ENCODE results near the gene MMD2. TPM values are rescaled to one million over a fixed set of nuclear protein-coding genes. Genes with fewer than 3 reads are reported as not detected.

Gene MMD2
- total RNA-seq, 2 experiments from 2014 or later: not detected

GRCh38 chr7:4883372-4884144, 75.4 kb downstream of the MMD2 start, which contains the start of gene RADIL:
RADIL (minus strand) TSS chr7:4883716; CDS start chr7:4878139, 5,577 bp downstream.
- CTCF ChIA-PET: interaction anchor here (0.6 to 3.7 kb wide), 31 partner anchors 12 to 202 kb away, joined by 3 to 43 read pairs (median 4); partner anchors contain the start of gene RBAK
- H3K36me3 Mint-ChIP-seq (ENCODE audit: low read depth): no peaks in the 10 kb centered on the region
- H3K4me3 Mint-ChIP-seq: peak within 1 kb of the TSS; percentile 62
- intact Hi-C loops (cut with micrococcal nuclease): loop anchor here (10.0 kb wide), 2 partner anchors 89 to 269 kb away; no protein-coding TSS in a partner anchor
- peak; percentile 76 for TF ChIP-seq CTCF (IDR thresholded peaks at IDR 0.05)
- H3K4me1 Mint-ChIP-seq (ENCODE audit: low read depth): peaks cover 7% of the 10 kb centered on the region
- DNase-seq (peak; percentile 97), ATAC-seq (peak; percentile 100)
- no peak within 1 kb of the TSS for H3K27ac Mint-ChIP-seq
- peaks cover 17% of the 10 kb centered on the region for H3K27me3 Mint-ChIP-seq
- POLR2A ChIA-PET: interaction anchor here (0.6 to 1.6 kb wide), 3 partner anchors 87 to 358 kb away, joined by 4 to 5 read pairs (median 4); partner anchors contain the start of gene AP5Z1
- H3K9me3 Mint-ChIP-seq: no peaks in the 10 kb centered on the region

- H3K9me3 Mint-ChIP-seq: no peaks in the 10 kb centered on the region
- no peak for TF ChIP-seq CTCF (IDR thresholded peaks at IDR 0.05)
- POLR2A ChIA-PET: interaction anchor here (1.2 to 1.6 kb wide), 2 partner anchors 87 to 108 kb away, joined by 4 to 5 read pairs; partner anchors contain the start of gene AP5Z1
- H3K4me1 Mint-ChIP-seq (ENCODE audit: low read depth): peaks cover 7% of the 10 kb centered on the region
- ATAC-seq (no peak), DNase-seq (no peak)
- H3K4me3 Mint-ChIP-seq: peak overlapping the region; percentile 62
- peaks cover 17% of the 10 kb centered on the region for H3K27me3 Mint-ChIP-seq
- CTCF ChIA-PET: interaction anchor here (0.6 to 3.7 kb wide), 32 partner anchors 13 to 290 kb away, joined by 3 to 43 read pairs (median 4); partner anchors contain the start of gene RBAK
- H3K36me3 Mint-ChIP-seq (ENCODE audit: low read depth): no peaks in the 10 kb centered on the region
- intact Hi-C loops (cut with micrococcal nuclease): loop anchor here (10.0 kb wide), 2 partner anchors 88 to 268 kb away; no protein-coding TSS in a partner anchor
- H3K27ac Mint-ChIP-seq: no peak overlapping the region
Measured at GRCh38 chr7:4883033-4883371, 76.0 kb downstream of the MMD2 start.

- Mint-ChIP-seq H3K4me3 (peak overlapping the region; percentile 62), H3K36me3 (ENCODE audit: low read depth) (no peaks in the 10 kb centered on the region), H3K4me1 (ENCODE audit: low read depth) (peaks cover 7% of the 10 kb centered on the region), H3K27me3 (peaks cover 18% of the 10 kb centered on the region), H3K27ac (no peak overlapping the region), H3K9me3 (no peaks in the 10 kb centered on the region)
- ATAC-seq: no peak
- intact Hi-C loops (cut with micrococcal nuclease): loop anchor here (10.0 kb wide), 2 partner anchors 88 to 268 kb away; no protein-coding TSS in a partner anchor
- DNase-seq: no peak
- ChIA-PET POLR2A (interaction anchor here (0.6 to 1.6 kb wide), 3 partner anchors 86 to 373 kb away, joined by 3 to 5 read pairs (median 4); partner anchors contain the start of gene AP5Z1), CTCF (interaction anchor here (0.6 to 3.7 kb wide), 22 partner anchors 14 to 291 kb away, joined by 3 to 43 read pairs (median 6); partner anchors contain the start of gene RBAK)
- TF ChIP-seq CTCF (IDR thresholded peaks at IDR 0.05): no peak
Measured at GRCh38 chr7:4882169-4883032, 76.6 kb downstream of the MMD2 start.

GRCh38 chr7:4880218-4880617, 78.8 kb downstream of the MMD2 start:
- TF ChIP-seq CTCF (IDR thresholded peaks at IDR 0.05): no peak
- H3K36me3 Mint-ChIP-seq (ENCODE audit: low read depth): no peaks in the 10 kb centered on the region
- CTCF ChIA-PET: interaction anchor here (1.1 kb wide), 1 partner anchor 32 kb away, joined by 3 read pairs; no protein-coding TSS in a partner anchor
- no peak overlapping the region for H3K27ac Mint-ChIP-seq
- ATAC-seq (no peak), DNase-seq (no peak)
- POLR2A ChIA-PET: interaction anchor here (0.9 kb wide), 1 partner anchor 106 kb away, joined by 3 read pairs; no protein-coding TSS in a partner anchor
- H3K4me3 Mint-ChIP-seq: no peak overlapping the region
- intact Hi-C loops (cut with micrococcal nuclease): loop anchor here (10.0 kb wide), 2 partner anchors 85 to 265 kb away; no protein-coding TSS in a partner anchor
- peaks cover 18% of the 10 kb centered on the region for H3K27me3 Mint-ChIP-seq
- H3K9me3 Mint-ChIP-seq: no peaks in the 10 kb centered on the region
- peaks cover 7% of the 10 kb centered on the region for H3K4me1 Mint-ChIP-seq (ENCODE audit: low read depth)
